IMR-90 (cell line): ENCODE results near the gene TMEM41A. TPM values are rescaled to one million over a fixed set of nuclear protein-coding genes. Genes with fewer than 3 reads are reported as not detected.
A peak's percentile ranks its signal among the peaks of the same experiment; 100 is the strongest.

ENCODE experiments used
- ATAC-seq: fragments of 200-7000 bp; cut with Tn5 transposase; 2 replicates; pipeline ENCODE4 v1.9.1; 2020; ENCODE audit warnings: low read depth, mild to moderate bottlenecking, moderate library complexity
- Bru-seq: library from RNA; stranded (reverse); fragments of 400-500 nt; gene quantifications from one replicate; lab custom pipeline; 2021; lab: Mats Ljungman, UMichigan
- BruChase-seq, 2 experiments: library from RNA; stranded (reverse); fragments of 400-500 nt; gene quantifications; one replicate each; lab custom pipeline; 2021; lab: Mats Ljungman, UMichigan
- BruUV-seq: library from RNA; stranded (reverse); fragments of 400-500 nt; replicated peaks from 2 replicates; lab custom pipeline; 2021; lab: Mats Ljungman, UMichigan
- CTCF ChIA-PET: fragments of 300-600 bp; formaldehyde crosslinking; extraction: SDS; loops from one replicate; lab custom pipeline; 2021; ENCODE audit warnings: antibody characterized with exemption; lab: Yijun Ruan, JAX
- POLR2A ChIA-PET: fragments of 300-600 bp; sonication (Branson Sonifier 250); formaldehyde crosslinking; loops from one replicate; lab custom pipeline; 2022; ENCODE audit warnings: antibody characterized with exemption; ENCODE audit not compliant: unreplicated experiment; lab: Charles Lee
- DNase-seq: peaks from one replicate; pipeline ENCODE4 v3.0.0; 2013
- H2AFZ ChIP-seq: replicated peaks from 2 replicates; pipeline ENCODE3; 2013; ENCODE audit warnings: low read length, mild to moderate bottlenecking; ENCODE audit not compliant: poor library complexity
- H2AK5ac ChIP-seq: 2 replicates; pipeline ENCODE4 v1.6.1; 2013; ENCODE audit warnings: low read depth, low read length, inconsistent platforms
- H2AK9ac ChIP-seq: replicated peaks from 2 replicates; pipeline ENCODE3; 2013; ENCODE audit warnings: mild to moderate bottlenecking, low read depth, low read length, moderate library complexity; ENCODE audit not compliant: poor library complexity
- H2BK120ac ChIP-seq: 2 replicates; pipeline ENCODE4 v1.6.1; 2013; ENCODE audit warnings: low read depth, low read length, inconsistent platforms
- H2BK15ac ChIP-seq: 3 replicates; pipeline ENCODE4 v1.6.1; 2013; ENCODE audit warnings: low read depth, low read length, inconsistent platforms
- H2BK20ac ChIP-seq: 2 replicates; pipeline ENCODE4 v1.6.1; 2013; ENCODE audit warnings: low read depth, mild to moderate bottlenecking, inconsistent platforms, low read length, moderate library complexity
- H2BK5ac ChIP-seq: 2 replicates; pipeline ENCODE4 v1.6.1; 2013; ENCODE audit warnings: mild to moderate bottlenecking, low read depth, low read length, inconsistent platforms; ENCODE audit not compliant: poor library complexity, severe bottlenecking
- H3K14ac ChIP-seq: replicated peaks from 2 replicates; pipeline ENCODE4 v1.6.1; 2013; ENCODE audit warnings: low read depth, low read length, inconsistent platforms
- H3K18ac ChIP-seq: 2 replicates; pipeline ENCODE4 v1.6.1; 2013; ENCODE audit warnings: low read depth, low read length, control low read depth
- H3K23ac ChIP-seq: 2 replicates; pipeline ENCODE4 v1.6.1; 2013; ENCODE audit warnings: low read depth, low read length, inconsistent platforms
- H3K27ac ChIP-seq: 2 replicates; pipeline ENCODE4 v1.5.1; 2013; ENCODE audit warnings: mild to moderate bottlenecking, control low read depth, low read length; ENCODE audit not compliant: insufficient read depth
- H3K27me3 ChIP-seq: 2 replicates; pipeline ENCODE4 v1.6.1; 2013; ENCODE audit warnings: low read length; ENCODE audit not compliant: control insufficient read depth, insufficient read depth
- H3K36me3 ChIP-seq: 2 replicates; pipeline ENCODE4 v1.6.1; 2013; ENCODE audit warnings: low read length, mixed read lengths; ENCODE audit not compliant: control insufficient read depth, insufficient read depth
- H3K4ac ChIP-seq: 2 replicates; pipeline ENCODE4 v1.6.1; 2013; ENCODE audit warnings: low read depth, low read length, inconsistent platforms
- H3K4me1 ChIP-seq: 2 replicates; pipeline ENCODE4 v1.6.1; 2013; ENCODE audit warnings: low read length, mixed read lengths; ENCODE audit not compliant: control insufficient read depth, insufficient read depth
- H3K4me2 ChIP-seq: 2 replicates; pipeline ENCODE4 v1.6.1; 2013; ENCODE audit warnings: low read depth, mild to moderate bottlenecking, control low read depth, low read length, moderate library complexity
- H3K4me3 ChIP-seq: 2 replicates; pipeline ENCODE4 v1.5.1; 2013; ENCODE audit warnings: low read depth, mild to moderate bottlenecking, control low read depth, low read length, moderate library complexity; ENCODE audit not compliant: insufficient read depth
- H3K56ac ChIP-seq: 2 replicates; pipeline ENCODE4 v1.6.1; 2013; ENCODE audit warnings: low read length, inconsistent platforms; ENCODE audit not compliant: insufficient read depth; ENCODE audit errors: extremely low read depth
- H3K79me1 ChIP-seq, 2 experiments: 2 replicates each; pipeline ENCODE4 v1.6.1; 2013; ENCODE audit warnings: low read length in 2 of 2, inconsistent platforms in 1 of 2, low read depth in 1 of 2
- H3K9ac ChIP-seq: 2 replicates; pipeline ENCODE4 v1.6.1; 2013; ENCODE audit warnings: low read depth, low read length, control low read depth
- H3K9me1 ChIP-seq: 2 replicates; pipeline ENCODE4 v1.6.1; 2013; ENCODE audit warnings: low read length, inconsistent platforms; ENCODE audit not compliant: insufficient read depth
- H3K9me3 ChIP-seq: 2 replicates; pipeline ENCODE4 v1.6.1; 2013; ENCODE audit warnings: low read length; ENCODE audit not compliant: control insufficient read depth, insufficient read depth
- H4K20me1 ChIP-seq: 2 replicates; pipeline ENCODE4 v1.6.1; 2013; ENCODE audit warnings: low read length, inconsistent platforms; ENCODE audit not compliant: insufficient read depth
- H4K5ac ChIP-seq: 2 replicates; pipeline ENCODE4 v1.6.1; 2013; ENCODE audit warnings: mild to moderate bottlenecking, low read depth, low read length, control low read depth
- H4K8ac ChIP-seq, 2 experiments: 2 replicates each; pipeline ENCODE4 v1.6.1; 2013; ENCODE audit warnings: low read depth in 2 of 2, low read length in 2 of 2, control low read depth in 1 of 2, inconsistent platforms in 1 of 2
- H4K91ac ChIP-seq: 2 replicates; pipeline ENCODE4 v1.6.1; 2013; ENCODE audit warnings: low read depth, low read length, inconsistent platforms; ENCODE audit not compliant: insufficient read depth
- CHD1 ChIP-seq: IDR thresholded peaks from 2 replicates; pipeline ENCODE4 v1.6.1; 2012; ENCODE audit warnings: low read depth, low read length, improper control_type of control experiment
- CTCF ChIP-seq: conservative IDR thresholded peaks from 2 replicates; pipeline ENCODE4 v1.5.1; 2012; ENCODE audit warnings: mild to moderate bottlenecking, low read depth, low read length, improper control_type of control experiment
- MAZ ChIP-seq: IDR thresholded peaks from 2 replicates; pipeline ENCODE4 v1.6.1; 2012; ENCODE audit warnings: low read depth, mild to moderate bottlenecking, low read length, improper control_type of control experiment, moderate library complexity, borderline replicate concordance
- NFE2L2 ChIP-seq: fragments of 150-350 bp; IDR thresholded peaks from 2 replicates; pipeline ENCODE4 v1.6.1; 2016; ENCODE audit warnings: low read depth, mild to moderate bottlenecking, low read length
- POLR2A ChIP-seq: IDR thresholded peaks from 2 replicates; pipeline ENCODE4 v1.6.1; 2012; ENCODE audit warnings: mild to moderate bottlenecking, low read depth, low read length
- RAD21 ChIP-seq: IDR thresholded peaks from 2 replicates; pipeline ENCODE4 v1.6.1; 2012; ENCODE audit warnings: low read length, improper control_type of control experiment
- RCOR1 ChIP-seq: IDR thresholded peaks from 2 replicates; pipeline ENCODE4 v1.6.1; 2012; ENCODE audit warnings: mild to moderate bottlenecking, low read length, improper control_type of control experiment; ENCODE audit not compliant: insufficient replicate concordance
- SMC3 ChIP-seq: fragments of 150-350 bp; IDR thresholded peaks from 2 replicates; pipeline ENCODE4 v1.6.1; 2016; ENCODE audit warnings: low read depth, mild to moderate bottlenecking, antibody characterized with exemption, low read length, moderate library complexity
- USF2 ChIP-seq: fragments of 150-350 bp; IDR thresholded peaks from 2 replicates; pipeline ENCODE4 v1.6.1; 2017; ENCODE audit warnings: mild to moderate bottlenecking, antibody characterized with exemption, low read length, low read depth
- WGBS, 2 experiments: methylation state at CpG; one replicate each; pipeline versions ENCODE4 v1.1.5 to v1.1.7; 2013; ENCODE audit warnings: missing lambda C conversion rate in 2 of 2; ENCODE audit not compliant: insufficient read length in 1 of 2; ENCODE audit errors: extremely low coverage in 2 of 2; 5-methylcytosine and 5-hydroxymethylcytosine counted together
- dilution Hi-C: fragments of 300-500 bp; cut with HindIII; formaldehyde crosslinking; loops from one replicate; pipeline ENCODE4 v1.14.3; 2018; ENCODE audit warnings: low sequenced_read_pairs; ENCODE audit not compliant: unreplicated experiment
- in situ Hi-C: fragments of 300-500 bp; cut with MboI; formaldehyde crosslinking; loops from 3 replicates; pipeline ENCODE4 v1.14.3; 2019; ENCODE audit warnings: low sequenced_read_pairs, inconsistent platforms, mixed read lengths
- intact Hi-C: fragments of 100-400 bp; cut with micrococcal nuclease; formaldehyde crosslinking; loops from 2 replicates; pipeline ENCODE4 v1.10.0; 2022
- long read RNA-seq: library from polyadenylated mRNA; unstranded; transcript quantifications from one replicate; pipeline ENCODE4 v2.0.0, GENCODE V29; 2021; ENCODE audit not compliant: unreplicated experiment
- polyA plus RNA-seq, 3 experiments: library from polyadenylated mRNA; depleted of rRNA; stranded (reverse); fragments of >200 nt; gene quantifications; 2 replicates each; pipeline ENCODE4 v1.2.3, GENCODE V29; 2012; ENCODE audit warnings: low replicate concordance in 1 of 3
- total RNA-seq: library from RNA; depleted of rRNA; stranded (reverse); fragments of >200 nt; gene quantifications from 2 replicates; pipeline ENCODE4 v1.2.3, GENCODE V29; 2012; rRNA removed

Gene TMEM41A
- total RNA-seq (10.6 and 11.9 TPM in 2 replicates), polyA plus RNA-seq (2012; rRNA removed) (12.0 and 12.5 TPM in 2 replicates), Bru-seq, nascent RNA (percentile 64 among the genes with signal in this experiment), BruChase-seq, experiment 1, labeled RNA remaining after a 6-hour chase (percentile 66 among the genes with signal in this experiment), BruChase-seq, experiment 2, labeled RNA remaining after a 2-hour chase (percentile 72 among the genes with signal in this experiment)
- 5.7 and 6.8 TPM in 2 replicates for polyA plus RNA-seq (2012; cell fraction: cytosol; rRNA removed)
- polyA plus RNA-seq (2012; cell fraction: nucleus; rRNA removed; ENCODE audit: low replicate concordance), result 3.0 and 8.6 TPM in 2 replicates
- long read RNA-seq, transcript TMEM41A-203 (5 exons, 2,827 nt), result major isoform, 17 of 28 reads
- long read RNA-seq, partial matches to known transcripts, result 0 of 28 reads
- long read RNA-seq, other reads (novel, unspliced or antisense), result 11 of 28 reads

- Histone ChIP-seq H3K27ac (peak within 1 kb of the TSS; percentile 76), H3K4me3 (peak within 1 kb of the TSS; percentile 89), H3K4me1 (peaks cover 4% of the 10 kb centered on the region; the same call in 1 of the 2 replicates), H4K5ac (0 out of 2 replicates have a peak within 1 kb of the TSS, but pooled peaks have one; percentile 36), H3K9me1 (no peaks in the 10 kb centered on the region), H2AK9ac (peak within 1 kb of the TSS; percentile 67), H4K20me1 (no peaks in the 10 kb centered on the region), H3K9me3 (no peaks in the 10 kb centered on the region), H4K91ac (peak within 1 kb of the TSS; percentile 29; the same call in 1 of the 2 replicates), H3K56ac (peak within 1 kb of the TSS; percentile 71; the same call in 1 of the 2 replicates), H2AK5ac (0 out of 2 replicates have a peak within 1 kb of the TSS, but pooled peaks have one; percentile 54), H3K9ac (peak within 1 kb of the TSS; percentile 80), H2BK5ac (peak within 1 kb of the TSS; percentile 58), H2BK120ac (0 out of 2 replicates have a peak within 1 kb of the TSS, but pooled peaks have one; percentile 35), H3K23ac (peak within 1 kb of the TSS; percentile 53; the same call in 1 of the 2 replicates), H3K27me3 (peaks cover 9% of the 10 kb centered on the region), H2BK20ac (no peak within 1 kb of the TSS), H2BK15ac (no peak within 1 kb of the TSS), H4K8ac (peak within 1 kb of the TSS; percentile 69 to 84), H3K18ac (no peak within 1 kb of the TSS), H3K36me3 (peaks cover 17% of the 10 kb centered on the region), H3K4me2 (peak within 1 kb of the TSS; percentile 75), H3K4ac (peak within 1 kb of the TSS; percentile 23), H2AFZ (peak within 1 kb of the TSS; percentile 97), H3K14ac (no peak within 1 kb of the TSS), H3K79me1 (peaks cover 20 to 22% of the 10 kb centered on the region in 2 experiments)
- 1% methylated on average over 50 of the region's 82 CpGs; no CpG with 5 or more reads in 1 of the 2 experiments for WGBS, 2 experiments
- POLR2A ChIA-PET, result no interaction called here
- CTCF ChIA-PET, result interaction anchor here (0.6 to 1.3 kb wide), 2 partner anchors 60 to 79 kb away, joined by 3 read pairs; no protein-coding TSS in a partner anchor
- in situ Hi-C loops (no loop called here), dilution Hi-C loops (no loop called here), intact Hi-C loops (loop anchor here (1.0 to 2.0 kb wide), 3 partner anchors 50 to 88 kb away; partner anchors contain the start of gene SENP2)
- peak; percentile 100 for ATAC-seq
- DNase-seq, result peak; percentile 87
- BruUV-seq, result no TSS peak
- TF ChIP-seq SMC3 (peak; percentile 8; the same call in 1 of the 2 replicates), NFE2L2 (no peak), CHD1 (no peak), RCOR1 (no peak), CTCF (no peak), MAZ (peak; percentile 95), RAD21 (peak; percentile 11; the same call in 1 of the 2 replicates), POLR2A (peak; percentile 80), USF2 (no peak)
Observed at GRCh38 chr3:185498503-185499396, at the start of gene TMEM41A. TMEM41A (minus strand) TSS chr3:185499035; CDS start chr3:185498961, 74 bp downstream.
